HG03432 (cell line): ENCODE results near the gene CNIH2.
"Not testable (repeated sequence)": the region's sequence is repeated elsewhere in the genome, so short reads cannot be mapped to it uniquely, and the experiment has no call there.

Experiments used
- ATAC-seq: cut with Tn5 transposase; IDR thresholded peaks from one replicate; pipeline ENCODE4 v1.9.1; 2021; ENCODE audit warnings: mild to moderate bottlenecking, moderate library complexity; ENCODE audit not compliant: unreplicated experiment

CNIH2 gene

DNA sequence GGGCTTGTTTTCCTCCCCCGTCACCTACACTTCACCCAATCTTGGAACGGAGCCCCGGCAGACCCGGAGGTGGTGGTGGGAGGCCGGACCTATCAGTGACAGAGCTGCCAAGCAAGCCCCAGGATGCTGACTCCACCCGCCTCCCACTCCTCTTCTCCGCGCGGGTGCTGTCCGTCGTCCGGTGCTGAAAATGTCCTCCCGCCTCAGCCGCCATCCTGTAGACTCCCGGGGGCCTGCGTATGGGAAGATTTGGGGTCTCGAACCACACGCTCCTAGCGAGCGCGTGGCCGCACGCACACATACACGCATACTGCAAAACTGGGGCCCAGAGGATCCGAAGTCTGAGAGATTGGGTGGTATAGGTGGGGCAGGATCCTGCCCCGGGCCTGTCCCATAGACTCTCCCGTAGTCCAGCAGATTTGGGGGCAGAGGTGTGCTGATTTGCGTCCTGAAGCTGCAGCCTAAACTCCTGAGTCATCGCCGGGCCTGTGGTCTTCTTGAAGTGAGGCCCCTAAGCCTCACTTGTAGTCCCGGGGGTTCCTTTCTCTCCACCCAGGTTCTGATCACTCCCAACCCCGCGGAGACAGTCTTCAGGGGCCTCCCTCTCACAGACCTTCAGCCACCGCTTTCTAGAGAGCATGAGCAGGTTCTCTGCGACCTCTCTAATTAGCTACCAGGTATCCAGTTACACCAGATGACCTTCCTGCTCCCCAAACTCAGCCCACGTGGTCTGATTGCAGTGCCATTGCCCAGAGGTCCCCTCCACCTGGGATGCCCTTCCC, 11.8 kb downstream of the CNIH2 start:
- ATAC-seq: peak; percentile 43

DNA sequence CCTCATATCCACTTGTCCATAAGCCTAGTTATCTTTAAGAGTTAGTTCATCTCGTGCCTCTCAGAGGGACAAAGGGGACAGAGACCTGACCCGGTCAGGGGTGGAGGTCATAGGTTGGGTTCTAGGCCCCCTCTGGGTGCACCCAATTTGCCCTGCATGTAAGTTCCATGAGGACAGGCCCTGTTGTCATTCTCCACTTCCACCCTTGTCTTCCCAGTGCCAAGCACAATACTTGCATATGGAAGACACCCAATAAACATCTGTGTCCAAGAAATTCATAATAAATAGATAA, 12.3 kb downstream of the CNIH2 start:
- ATAC-seq: no peak

DNA sequence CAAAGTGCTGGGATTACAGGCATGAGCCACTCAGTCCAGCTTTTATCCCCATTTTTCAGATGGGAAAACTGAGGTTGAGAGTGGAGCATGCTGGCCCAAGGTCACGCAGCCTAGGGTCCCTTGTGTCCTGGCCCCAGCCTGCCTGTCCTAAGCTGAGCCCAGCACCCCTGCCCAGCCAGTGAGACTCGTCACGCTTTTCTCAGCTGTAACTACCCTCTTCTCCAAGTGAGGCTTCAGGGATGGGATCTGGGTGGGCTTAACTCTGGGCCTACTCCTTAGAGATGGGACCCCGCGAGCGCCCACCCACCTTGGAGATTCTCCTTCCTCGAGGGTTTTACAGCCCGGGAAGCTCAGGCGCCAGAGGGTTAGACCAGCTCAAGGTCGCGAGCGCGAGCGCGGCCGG, 13.3 kb downstream of the CNIH2 start:
- no peak for ATAC-seq

DNA sequence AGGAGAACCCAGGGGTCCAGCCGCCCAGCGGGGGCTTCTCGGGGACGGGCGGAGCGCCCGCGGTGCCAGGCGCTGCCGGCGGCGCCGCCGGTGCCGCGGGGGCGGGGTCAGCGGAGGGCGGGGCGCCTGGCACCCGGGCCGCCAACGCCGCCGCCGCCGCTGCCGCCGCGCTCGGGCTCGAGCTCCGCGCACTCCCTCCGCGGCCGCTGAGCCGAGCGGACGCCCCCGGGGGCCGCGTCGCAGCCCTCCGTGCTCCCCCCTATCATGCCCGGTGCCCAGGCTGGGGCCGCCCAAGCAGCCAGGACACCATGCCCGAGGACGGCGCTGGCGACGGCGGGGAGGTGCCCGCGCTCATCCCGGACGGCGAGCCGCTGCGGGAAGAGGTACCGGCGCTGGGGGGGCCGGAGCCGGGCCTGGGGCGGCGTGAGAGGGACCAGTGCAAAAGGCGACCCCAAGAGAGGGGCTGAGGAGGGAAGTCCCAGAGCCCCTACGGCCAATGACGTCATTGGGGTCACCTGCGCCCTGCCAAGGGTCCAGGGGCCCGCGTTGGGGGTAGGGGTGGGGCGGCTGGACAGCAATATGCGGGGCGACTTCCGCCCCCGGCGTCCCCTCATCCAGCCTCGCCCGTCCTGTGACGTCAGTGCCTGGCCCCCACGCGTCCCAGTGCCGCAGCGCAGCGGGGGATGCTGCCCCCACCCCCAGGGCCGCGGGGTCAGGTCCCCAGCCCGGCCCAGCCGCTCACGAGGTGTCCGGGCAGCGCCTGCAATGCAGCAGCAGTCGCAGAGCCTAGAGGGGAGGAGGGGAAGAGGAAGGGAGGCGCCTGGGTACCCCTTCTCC, 13.9 kb downstream of the CNIH2 start, which contains the start of gene TMEM151A:
Gene TMEM151A (plus strand): TSS at position 189 of the 837 bp plus-strand sequence. CDS start 120 bp downstream, at position 309.
- ATAC-seq: no peak

DNA sequence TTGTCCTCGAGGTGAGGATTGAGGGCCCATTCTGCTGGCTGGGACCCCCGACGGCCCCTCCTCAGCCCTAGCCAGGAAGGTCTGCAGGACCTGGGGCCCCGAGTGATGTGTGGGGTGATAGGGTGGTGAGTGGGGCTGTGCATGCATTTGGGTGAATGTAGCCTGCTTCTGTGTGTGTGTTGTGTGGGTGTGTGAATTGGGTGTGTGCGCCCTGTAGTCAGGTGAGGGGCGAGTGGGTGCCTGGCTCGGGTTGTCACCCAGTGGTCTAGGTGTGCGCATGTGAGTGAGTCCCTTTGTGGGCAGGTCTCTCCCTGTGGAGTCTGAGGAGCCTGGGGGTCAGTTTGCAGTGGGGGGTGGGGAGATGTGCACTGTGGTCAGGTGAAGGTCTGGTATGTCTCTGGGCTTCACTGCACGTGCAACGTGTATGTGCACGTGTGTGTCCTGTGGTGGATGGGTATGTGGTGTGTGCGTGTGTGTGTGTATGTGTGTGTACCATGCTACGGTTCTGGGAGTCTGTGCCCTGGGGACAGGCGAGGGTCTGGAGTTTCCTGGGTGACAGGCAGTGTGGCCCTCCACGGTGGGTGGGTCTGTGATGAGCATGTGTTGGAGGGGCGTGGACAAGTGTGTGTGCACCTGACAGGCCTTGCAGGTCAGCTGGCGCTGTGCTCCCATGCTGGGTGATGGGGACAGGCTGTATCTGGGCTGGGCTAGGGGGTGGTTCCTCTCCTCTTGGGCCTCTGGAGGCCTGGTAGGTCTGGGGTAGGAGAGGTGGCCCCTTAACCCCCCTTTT, 14.8 kb downstream of the CNIH2 start:
- ATAC-seq: no peak

DNA sequence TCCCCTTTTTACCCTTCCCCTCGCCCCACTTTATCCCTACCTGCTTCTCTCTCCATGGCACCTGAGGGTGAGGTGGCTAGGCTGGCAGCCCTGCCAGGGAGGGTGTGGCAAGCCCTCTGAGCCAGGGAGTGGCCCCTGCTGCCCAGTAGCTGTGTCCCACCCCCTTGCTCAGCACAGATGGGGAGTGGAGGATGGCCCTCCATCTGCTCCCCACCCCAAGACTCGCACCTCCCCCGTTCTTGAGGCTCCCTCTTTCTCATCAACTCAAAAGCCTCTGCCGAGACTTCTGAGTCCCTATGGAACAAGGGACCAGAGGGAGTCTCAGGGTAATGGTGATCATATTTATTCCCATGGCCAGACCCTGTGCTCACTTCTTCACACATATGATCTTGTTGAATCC, 15.4 kb downstream of the CNIH2 start:
- ATAC-seq: no peak

DNA sequence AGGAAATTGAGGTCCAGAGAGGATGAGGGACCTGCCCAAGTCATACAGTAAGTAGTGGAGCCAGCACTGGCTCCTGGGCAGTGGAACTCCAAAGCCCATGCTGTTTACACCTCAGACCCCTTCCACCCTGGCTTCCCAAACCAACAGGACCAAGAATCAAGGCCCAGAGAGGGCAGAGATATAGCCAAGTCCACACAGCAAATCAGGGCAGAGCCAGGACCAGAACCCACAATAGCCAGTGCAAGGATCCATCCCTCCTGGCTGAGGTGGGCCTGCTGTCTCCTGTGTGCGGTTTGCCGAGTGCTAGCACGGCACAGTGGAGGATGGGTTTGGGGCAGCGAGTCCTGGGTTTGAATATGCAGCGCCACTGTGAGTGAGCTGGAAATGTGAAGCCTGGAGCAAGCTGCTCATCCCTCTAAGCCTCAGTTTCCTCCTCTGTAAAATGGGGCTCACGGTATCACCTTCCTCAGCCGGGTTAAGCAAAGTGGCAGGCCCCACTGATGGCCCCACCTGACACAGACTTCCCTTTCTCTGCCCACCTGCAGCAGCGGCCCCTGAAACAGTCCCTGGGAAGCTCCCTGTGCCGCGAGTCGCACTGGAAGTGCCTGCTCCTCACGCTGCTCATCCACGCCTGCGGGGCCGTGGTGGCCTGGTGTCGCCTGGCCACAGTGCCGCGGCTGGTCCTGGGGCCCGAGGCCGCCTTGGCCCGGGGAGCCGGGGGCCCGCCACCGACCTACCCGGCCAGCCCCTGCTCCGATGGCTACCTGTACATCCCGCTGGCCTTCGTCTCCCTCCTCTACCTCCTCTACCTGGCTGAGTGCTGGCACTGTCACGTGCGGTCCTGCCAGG, 16.0 kb downstream of the CNIH2 start:
- ATAC-seq: no peak

DNA sequence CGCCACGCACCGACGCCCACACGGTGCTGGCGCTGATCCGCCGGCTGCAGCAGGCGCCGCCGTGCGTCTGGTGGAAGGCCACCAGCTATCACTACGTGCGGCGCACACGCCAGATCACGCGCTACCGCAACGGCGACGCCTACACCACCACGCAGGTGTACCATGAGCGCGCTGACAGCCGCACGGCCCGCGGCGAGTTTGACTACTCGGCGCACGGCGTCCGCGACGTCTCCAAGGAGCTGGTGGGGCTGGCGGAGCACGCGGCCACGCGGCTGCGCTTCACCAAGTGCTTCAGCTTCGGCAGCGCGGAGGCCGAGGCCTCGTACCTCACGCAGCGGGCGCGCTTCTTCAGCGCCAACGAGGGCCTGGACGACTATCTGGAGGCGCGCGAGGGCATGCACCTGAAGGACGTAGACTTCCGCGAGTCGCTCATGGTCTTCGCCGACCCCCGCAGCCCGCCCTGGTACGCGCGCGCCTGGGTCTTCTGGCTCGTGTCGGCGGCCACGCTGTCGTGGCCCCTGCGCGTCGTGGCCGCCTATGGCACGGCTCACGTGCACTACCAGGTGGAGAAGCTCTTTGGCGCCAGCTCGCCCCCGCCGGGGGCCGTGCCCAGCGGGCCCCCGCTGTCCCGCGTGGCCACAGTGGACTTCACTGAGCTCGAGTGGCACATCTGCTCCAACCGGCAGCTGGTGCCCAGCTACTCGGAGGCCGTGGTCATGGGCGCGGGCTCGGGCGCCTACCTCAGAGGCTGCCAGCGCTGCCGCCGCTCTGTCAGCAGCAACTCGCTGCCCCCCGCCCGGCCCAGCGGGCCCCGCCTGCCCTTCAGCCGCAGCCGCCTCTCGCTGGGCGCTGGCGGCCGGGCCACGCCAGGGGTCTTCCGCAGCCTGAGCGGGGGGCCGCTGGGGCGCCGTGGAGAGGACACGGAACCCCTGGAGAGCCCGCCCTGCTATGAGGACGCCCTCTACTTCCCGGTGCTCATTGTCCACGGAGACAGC, 16.9 kb downstream of the CNIH2 start:
- no peak for ATAC-seq

DNA sequence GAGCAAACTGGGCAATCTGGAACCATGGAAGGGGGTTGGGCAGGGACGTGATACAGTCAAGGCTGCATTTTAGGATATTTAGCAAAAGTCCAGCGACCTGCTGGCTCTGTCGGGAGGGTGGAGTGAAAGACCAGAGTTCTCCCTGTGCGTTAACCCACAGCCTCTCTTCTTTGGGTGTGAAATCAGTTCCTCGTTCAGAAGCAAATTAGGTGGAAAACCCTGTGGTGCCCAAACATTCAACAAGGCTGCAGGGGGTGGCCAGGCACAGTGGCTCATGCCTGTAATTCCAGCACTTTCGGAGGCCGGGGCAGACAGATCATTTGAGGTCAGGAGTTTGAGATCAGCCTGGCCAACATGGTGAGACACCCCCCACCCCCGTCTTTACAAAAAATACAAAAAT, 19.6 kb downstream of the CNIH2 start:
- no peak for ATAC-seq

DNA sequence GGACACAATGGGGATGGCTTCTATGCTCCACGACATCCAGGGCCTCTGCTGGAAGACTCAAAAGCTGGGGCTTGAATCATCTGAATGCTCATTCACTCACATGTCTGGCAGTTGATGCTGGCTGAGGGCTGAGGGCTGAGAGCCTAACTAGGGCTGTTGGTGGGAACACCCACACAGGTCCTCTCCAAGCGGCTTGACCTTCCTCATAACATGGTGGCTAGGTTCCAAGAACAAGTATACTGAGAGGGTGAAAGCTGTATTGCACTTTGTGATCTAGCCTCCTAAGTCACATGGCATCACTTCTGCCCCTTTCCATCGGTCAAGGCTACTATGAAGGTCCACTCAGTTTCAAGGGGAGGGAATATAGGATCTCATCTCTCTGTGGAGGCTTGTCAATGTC, 21.2 kb downstream of the CNIH2 start:
- ATAC-seq: no peak

DNA sequence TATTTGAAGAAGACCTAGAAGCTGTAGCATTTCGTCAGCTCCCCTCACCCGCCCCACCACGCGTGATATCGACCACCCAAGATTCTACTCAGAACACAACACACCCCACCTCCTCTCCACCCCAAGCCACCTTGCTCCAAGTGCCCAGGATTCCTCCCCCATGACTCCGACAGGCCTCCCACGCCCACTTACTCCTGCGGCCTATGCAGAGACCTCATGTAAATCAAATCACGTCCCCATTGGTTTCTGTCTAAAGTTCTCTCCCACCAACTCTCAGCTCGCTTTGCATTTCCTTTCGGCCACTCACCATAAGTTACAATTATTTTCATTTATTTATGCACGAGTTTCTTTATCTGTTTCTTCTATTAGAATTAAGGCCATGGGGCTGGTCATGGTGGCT, 24.7 kb downstream of the CNIH2 start:
- ATAC-seq: no peak

DNA sequence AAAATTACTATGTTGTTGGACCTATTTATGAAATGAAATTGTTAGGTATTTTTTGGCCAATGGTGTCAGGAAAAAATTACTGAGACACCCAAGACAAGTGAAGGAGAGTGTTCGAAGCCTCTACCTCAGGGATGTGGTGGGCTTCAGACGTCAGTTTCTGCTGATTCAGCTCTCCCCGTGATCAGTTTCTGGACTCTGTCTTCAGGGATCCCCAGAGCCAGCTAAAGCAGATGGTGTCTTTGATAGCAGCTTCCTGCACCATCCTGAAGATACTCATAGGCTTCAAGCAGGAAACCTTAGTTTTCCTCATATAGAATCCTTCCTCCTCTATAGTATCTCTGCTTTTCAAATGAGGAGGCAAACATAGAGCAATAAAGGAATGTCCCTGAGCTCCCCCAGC, 31.5 kb downstream of the CNIH2 start:
- no peak for ATAC-seq

DNA sequence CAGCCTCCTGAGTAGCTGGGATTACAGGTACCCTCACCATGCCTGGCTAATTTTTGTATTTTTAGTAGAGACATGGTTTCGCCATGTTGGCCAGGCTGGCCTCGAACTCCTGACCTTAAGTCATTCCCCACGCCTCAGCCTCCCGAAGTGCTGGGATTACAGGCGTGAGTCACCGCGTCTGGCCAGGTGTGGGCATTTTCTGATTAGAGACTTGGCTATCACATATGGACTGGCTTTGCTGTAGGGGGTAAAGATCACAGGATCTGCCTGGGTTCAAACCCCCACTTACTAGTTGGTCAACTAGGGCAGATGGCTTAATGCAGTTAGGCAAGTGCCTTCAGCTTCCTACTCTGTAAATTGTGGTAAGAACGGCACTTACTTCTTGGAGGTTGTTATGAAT, 32.3 kb downstream of the CNIH2 start:
- ATAC-seq: no peak

DNA sequence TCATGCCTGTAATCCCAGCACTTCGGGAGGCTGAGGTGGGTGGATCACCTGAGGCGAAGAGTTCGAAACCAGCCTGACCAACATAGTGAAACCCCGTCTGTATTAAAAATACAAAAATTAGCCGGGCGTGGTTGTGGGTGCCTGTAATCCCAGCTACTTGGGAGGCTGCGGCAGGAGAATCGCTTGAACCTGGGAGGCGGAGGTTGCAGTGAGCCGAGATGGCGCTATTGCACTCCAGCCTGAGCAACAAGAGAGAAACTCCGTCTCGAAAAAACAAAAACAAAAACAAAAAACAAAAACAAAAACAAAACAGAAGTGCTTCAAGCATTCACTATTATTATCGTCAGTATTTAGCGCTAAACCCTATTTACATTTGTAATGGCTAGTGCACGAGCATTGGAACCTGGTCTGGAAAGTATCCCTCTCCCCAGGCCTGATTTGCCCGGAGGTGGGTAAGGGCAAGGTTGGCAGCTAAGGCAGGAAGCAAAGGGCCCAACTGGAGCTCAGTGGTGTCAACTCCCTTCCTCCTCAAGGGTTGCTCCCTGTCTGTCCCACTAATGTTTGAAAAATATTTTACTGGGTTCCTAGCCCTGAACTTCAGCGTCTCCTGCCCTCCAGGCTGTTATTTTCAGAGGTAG, 32.9 kb downstream of the CNIH2 start:
- not testable (repeated sequence) for ATAC-seq

DNA sequence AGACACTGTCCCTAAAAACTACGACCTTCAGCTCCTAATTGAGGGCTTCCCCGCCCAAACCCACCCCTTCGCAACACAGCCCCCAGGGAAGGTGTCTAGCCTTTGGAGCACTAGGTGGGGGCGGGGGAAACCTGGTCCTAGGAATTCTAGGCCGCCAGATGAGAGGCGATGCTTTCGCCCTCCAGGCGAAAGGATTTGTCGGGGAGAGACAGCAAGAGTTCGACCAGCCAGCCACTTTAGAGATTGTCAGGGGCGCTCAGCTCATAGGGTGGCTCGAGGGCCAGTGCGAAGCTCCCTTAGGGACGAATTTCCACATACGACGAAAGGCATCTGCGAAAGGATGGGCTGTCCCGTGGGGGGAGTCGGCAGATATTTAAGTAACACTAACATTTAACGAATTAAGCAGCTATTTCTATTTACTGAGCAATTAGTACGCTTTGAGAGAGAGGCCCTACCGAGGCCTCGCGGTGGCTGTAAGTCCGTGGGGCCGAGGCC, 33.5 kb downstream of the CNIH2 start:
- no peak for ATAC-seq

DNA sequence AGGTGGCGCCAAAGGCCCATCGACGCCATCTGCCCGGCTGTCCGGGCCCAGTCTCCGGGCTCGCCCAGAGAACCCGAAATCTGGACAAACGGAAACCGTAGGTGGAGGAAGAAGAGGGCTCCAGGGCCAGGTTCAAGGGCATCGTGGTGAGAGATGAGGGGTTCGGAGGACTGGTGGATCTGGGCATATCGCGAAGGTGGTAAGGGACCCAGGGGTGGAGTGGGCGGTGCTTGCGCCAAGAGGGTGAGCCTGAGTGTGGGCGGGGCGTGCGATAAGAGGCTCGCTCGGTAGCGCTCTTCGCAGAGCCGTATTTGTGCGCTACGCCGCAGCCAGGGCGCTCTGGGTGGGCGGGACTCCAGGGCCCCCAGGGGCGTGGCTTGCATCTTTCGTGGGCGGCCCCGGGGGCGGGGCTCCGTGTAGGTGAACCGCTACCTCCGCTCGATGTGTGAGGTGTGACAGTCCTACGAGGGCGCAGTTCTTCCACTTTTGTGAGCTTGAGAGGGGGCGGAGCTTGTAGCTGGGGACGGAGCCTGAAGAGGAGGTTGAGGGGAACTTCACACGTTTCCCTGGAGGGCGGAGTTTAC, 34.1 kb downstream of the CNIH2 start:
- peak; percentile 78 for ATAC-seq

DNA sequence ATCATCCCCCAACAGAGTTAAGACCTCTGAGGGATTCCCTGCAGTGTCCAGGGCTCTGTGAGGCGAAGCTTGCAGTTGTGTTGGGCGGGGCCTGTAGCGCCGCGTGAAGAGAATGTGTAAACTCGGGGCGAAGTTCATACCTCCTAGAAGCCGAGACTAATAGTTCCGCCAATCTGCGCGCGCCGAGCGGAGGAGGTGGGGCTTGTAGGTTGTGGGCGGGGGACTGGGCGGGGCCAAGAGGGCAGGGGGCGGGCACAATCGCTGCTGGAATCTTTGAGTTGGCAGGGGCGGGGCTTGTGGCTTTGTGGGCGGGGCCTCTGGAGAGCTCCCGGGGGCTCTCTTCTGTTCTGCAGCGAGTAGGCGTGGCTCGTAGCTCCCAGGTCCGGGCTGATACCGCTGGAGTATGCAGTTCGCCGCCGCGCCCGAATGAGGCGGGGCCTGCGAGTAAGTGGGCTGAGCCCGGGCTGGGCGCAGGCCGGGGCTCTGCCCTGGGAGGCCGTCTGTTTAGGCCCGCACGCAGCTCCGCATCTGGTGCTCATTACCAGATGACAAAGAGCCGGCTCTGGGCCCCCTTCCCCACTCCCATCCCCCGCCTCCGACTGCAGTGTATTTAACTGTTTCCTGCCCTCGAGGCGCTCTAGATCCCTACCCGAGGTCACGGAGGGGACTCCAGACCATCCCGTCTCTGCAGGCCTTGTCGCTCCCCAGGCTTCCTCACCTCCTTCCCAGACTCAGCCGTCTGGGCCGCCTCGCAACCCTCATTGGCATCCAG, 34.8 kb downstream of the CNIH2 start:
- peak; percentile 48 for ATAC-seq
